Measurements from ENCODE around the gene RYR3.

- TF ChIP-seq, protein P1, sequence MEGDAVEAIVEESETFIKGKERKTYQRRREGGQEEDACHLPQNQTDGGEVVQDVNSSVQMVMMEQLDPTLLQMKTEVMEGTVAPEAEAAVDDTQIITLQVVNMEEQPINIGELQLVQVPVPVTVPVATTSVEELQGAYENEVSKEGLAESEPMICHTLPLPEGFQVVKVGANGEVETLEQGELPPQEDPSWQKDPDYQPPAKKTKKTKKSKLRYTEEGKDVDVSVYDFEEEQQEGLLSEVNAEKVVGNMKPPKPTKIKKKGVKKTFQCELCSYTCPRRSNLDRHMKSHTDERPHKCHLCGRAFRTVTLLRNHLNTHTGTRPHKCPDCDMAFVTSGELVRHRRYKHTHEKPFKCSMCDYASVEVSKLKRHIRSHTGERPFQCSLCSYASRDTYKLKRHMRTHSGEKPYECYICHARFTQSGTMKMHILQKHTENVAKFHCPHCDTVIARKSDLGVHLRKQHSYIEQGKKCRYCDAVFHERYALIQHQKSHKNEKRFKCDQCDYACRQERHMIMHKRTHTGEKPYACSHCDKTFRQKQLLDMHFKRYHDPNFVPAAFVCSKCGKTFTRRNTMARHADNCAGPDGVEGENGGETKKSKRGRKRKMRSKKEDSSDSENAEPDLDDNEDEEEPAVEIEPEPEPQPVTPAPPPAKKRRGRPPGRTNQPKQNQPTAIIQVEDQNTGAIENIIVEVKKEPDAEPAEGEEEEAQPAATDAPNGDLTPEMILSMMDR (conservative IDR thresholded peaks at IDR 0.05 in 1 of 2, IDR thresholded peaks at IDR 0.05 in 1 of 2; ENCODE audit: low read depth in 1 of 2, low read length in 2 of 2) = no peak
- TF ChIP-seq EZH2 (IDR thresholded peaks at IDR 0.05; ENCODE audit: low read length, missing control alignments) = no peak
Observed at GRCh38 chr15:33903661-33904060, 592.9 kb downstream of the RYR3 start.
